AG08396 (cell line): ENCODE results near the gene PPP1R1A.

Experiments used
- DNase-seq: peaks from one replicate; pipeline ENCODE4 v3.0.0; 2012; ENCODE audit warnings: low spot score, mixed read lengths

Gene PPP1R1A

GRCh38 chr12:54588110-54588889 is at the start of gene PPP1R1A:
Gene PPP1R1A, minus strand, starts transcription at chr12:54588659. Its CDS starts 171 bp downstream, at chr12:54588488.
- DNase-seq: peak; percentile 28

GRCh38 chr12:54634795-54635194 is 46.3 kb upstream of the PPP1R1A start, which contains the start of gene LACRT:
Gene LACRT, minus strand, starts transcription at chr12:54634895. Its CDS starts 54 bp downstream, at chr12:54634841.
- DNase-seq: no peak

- no peak for DNase-seq
Measured at GRCh38 chr12:54631988-54632728, 43.7 kb upstream of the PPP1R1A start.

GRCh38 chr12:54631551-54631950 is 43.1 kb upstream of the PPP1R1A start:
- no peak for DNase-seq

- no peak for DNase-seq
Measured at GRCh38 chr12:54629925-54630324, 41.5 kb upstream of the PPP1R1A start.

- DNase-seq: no peak
Measured at GRCh38 chr12:54628186-54628846, 39.9 kb upstream of the PPP1R1A start.

- no peak for DNase-seq
Measured at GRCh38 chr12:54627304-54627703, 38.8 kb upstream of the PPP1R1A start.

GRCh38 chr12:54625598-54625997 is 37.1 kb upstream of the PPP1R1A start:
- DNase-seq: no peak

- no peak for DNase-seq
Measured at GRCh38 chr12:54624315-54625279, 36.1 kb upstream of the PPP1R1A start.

- no peak for DNase-seq
Measured at GRCh38 chr12:54622463-54623183, 34.2 kb upstream of the PPP1R1A start.

- DNase-seq: no peak
Measured at GRCh38 chr12:54616933-54617680, 28.6 kb upstream of the PPP1R1A start.

- no peak for DNase-seq
Measured at GRCh38 chr12:54612225-54612750, 23.8 kb upstream of the PPP1R1A start.

GRCh38 chr12:54611715-54612149 is 23.3 kb upstream of the PPP1R1A start:
- DNase-seq: no peak

GRCh38 chr12:54608769-54609168 is 20.3 kb upstream of the PPP1R1A start:
- DNase-seq: no peak

- DNase-seq: no peak
Measured at GRCh38 chr12:54608156-54608555, 19.7 kb upstream of the PPP1R1A start.

GRCh38 chr12:54606556-54606955 is 18.1 kb upstream of the PPP1R1A start:
- DNase-seq: no peak

GRCh38 chr12:54605138-54605970 is 16.9 kb upstream of the PPP1R1A start:
- DNase-seq: no peak

- no peak for DNase-seq
Measured at GRCh38 chr12:54604436-54604835, 16.0 kb upstream of the PPP1R1A start.

GRCh38 chr12:54603872-54604271 is 15.4 kb upstream of the PPP1R1A start:
- no peak for DNase-seq
